HG03520 (cell line): ENCODE measurements around the gene FOXK2.
"Not testable (repeated sequence)": the region's sequence is repeated elsewhere in the genome, so short reads cannot be mapped to it uniquely, and the experiment has no call there.

ENCODE experiments used
- ATAC-seq: cut with Tn5 transposase; IDR thresholded peaks from one replicate; pipeline ENCODE4 v1.9.1; 2021; ENCODE audit warnings: mild to moderate bottlenecking, moderate library complexity; ENCODE audit not compliant: unreplicated experiment

Gene FOXK2

DNA sequence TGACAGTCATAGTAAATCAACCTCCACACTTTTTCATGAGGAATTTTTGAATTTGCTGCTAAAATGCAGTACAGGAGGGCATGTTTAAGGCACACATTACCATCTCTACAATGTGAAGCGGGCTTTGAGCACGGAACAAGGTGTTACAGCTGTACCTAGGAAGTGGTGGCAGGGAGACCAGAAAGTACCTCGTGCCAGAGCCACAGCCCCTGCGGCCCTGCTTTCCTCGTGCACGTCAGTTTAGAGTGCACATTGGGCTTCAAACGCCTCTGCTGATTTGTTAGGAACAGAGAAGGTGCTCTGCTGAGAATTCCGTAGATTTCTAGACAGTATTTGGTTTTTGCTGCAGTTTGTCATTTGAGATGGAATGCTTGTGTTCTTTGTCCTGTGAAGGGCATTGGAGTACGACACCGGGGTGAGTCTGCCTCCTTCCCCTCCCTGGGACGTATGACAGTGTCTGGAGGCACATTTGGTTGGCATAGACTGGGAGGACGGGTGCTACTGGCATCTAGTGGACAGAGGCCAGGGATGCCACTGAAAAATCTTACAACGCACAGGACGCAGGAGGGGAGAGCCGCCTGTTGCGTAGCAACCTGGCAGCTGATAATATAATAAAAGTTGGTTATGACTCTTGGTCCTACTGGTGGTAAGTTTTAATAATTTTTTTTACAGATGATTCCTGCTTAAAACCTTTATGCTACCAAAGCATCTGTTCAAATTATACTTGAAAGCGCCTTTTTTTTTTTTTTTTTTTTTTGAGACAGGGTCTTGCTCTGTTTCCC is 9.1 kb downstream of the FOXK2 start:
- ATAC-seq: no peak

DNA sequence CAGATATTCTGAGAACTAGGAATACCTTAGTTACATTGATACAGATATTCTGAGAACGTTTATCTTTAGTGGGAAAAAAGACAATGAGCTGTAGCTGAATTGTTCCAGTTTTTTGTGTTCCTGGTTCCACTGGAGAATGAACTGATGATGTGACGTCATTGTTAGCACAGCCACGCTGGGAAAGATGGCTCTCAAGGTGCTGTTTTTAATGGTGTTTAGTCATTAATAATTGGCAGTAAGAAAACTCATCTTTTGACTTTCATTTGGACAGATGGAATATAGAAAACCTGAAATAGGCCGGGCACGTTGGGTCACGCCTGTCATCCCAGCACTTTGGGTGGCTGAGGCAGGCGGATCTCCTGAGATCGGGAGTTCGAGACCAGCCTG is 10.4 kb downstream of the FOXK2 start:
- ATAC-seq: no peak

DNA sequence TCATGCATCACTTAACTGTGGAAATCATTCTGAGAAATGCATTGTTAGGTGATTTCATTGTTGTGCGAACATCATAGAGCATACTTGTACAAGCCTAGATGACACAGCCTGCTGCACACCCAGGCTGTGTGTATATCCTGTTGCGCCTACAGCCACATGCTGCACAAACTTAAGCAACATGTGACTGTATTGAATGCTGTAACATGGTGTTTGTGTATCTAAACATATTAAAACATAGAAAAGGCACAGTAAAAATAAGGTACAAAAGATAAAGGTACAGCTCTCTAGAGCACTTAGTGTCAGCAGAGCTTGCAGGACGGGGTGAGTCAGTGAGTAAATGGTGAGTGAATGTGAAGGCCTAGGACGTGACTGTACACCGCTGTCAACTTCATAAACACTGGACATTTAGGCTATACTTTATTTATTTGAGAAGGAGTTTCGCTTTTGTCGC is 11.9 kb downstream of the FOXK2 start:
- no peak for ATAC-seq

DNA sequence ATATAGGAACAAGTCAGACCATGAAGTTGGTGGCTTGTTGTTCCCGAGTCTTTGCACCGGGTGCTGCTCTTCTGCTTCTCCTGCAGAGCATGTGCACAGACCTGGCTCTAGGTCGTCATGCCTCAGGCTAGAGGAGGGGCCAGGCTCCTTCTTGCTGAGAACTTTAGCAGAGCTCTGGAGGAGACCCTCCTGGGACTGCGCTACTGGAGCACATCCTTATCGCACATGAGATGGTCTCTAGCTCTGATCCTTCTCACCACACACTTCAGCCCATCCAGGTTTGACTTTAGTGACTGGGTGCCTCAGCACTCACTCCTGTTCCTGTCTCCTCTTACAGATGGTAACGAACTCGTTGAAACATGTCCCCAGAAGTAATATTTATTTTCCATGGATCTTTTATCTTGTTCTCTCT is 14.9 kb downstream of the FOXK2 start:
- no peak for ATAC-seq

DNA sequence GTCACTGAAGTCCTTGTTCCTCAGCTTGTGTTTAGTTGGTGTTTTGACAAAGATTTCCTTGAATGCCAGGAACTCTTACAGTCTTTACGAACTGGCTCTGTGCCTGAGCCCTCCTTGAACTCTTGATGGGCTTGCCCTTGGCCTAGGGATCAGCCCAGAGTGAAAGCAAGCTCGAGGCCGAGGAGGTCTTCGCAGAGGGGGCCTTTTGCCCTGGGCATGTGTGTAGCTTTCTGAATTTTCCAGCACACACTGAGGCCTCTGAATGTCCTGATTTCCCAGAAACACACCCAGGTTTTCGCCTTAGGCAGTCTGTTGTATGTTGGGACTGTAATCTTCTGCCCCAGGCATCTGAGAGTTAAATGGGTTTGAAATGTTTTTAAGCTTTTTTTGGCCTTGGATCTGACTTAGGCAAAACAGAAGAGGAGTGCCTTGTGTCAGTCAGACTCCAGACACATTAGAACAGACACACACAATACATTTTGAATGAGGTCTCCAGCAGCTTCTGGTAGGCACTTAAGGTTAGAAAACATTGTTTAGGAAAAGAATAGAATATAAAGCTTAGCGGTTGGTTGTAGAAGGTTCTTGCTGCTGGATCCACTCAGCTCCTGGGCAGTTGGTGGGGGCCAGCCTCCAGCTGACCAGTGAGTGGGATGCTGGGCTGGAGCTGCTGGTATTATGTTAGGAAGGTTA is 17.1 kb downstream of the FOXK2 start:
- ATAC-seq: no peak

DNA sequence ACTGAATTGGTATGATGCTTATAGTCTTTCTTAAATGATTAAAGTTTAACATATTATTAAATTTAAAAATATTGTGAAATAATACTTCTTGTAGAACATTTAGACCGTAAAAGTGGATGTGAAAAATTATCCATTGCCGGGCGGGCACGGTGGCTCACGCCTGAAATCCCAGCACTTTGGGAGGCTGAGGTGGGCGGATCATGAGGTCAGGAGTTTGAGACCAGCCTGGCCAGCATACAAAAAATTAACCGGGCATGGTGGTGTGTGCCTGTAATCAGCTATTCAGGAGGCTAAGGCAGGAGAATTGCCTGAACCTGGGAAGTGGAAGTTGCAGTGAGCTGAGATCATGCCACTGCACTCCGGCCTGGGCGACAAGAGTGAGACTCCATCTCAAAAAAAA is 17.7 kb downstream of the FOXK2 start:
- not testable (repeated sequence) for ATAC-seq

DNA sequence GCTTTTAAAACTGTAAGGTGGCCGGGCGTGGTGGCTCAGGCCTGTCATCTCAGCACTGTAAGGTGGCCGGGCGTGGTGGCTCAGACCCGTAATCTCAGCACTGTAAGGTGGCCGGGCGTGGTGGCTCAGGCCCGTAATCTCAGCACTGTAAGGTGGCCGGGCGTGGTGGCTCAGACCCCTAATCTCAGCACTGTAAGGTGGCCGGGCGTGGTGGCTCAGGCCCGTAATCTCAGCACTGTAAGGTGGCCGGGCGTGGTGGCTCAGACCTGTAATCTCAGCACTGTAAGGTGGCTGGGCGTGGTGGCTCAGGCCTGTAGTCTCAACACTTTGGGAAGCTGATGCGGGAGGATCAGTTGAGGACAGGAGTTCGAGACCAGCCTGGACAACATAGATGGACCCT is 19.5 kb downstream of the FOXK2 start:
- not testable (repeated sequence) for ATAC-seq

DNA sequence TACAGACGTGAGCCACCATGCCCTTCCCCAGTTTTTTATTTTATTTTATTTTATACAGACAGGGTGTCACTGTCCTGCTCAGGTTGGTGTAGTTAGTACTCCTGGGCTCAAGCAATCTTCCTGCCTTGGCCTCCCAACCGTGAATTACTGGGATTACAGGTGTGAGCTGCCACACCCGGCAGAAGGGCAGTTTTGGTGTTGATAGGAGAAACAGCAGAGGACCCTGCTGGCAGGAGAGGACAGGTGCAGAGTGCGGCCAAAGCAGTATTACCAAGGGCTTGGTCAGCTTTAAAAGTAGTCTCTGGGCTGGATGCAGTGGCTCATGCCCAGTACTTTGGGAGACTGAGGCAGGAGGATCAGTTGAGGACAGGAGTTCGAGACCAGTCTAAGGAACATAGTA is 22.9 kb downstream of the FOXK2 start:
- ATAC-seq: no peak

DNA sequence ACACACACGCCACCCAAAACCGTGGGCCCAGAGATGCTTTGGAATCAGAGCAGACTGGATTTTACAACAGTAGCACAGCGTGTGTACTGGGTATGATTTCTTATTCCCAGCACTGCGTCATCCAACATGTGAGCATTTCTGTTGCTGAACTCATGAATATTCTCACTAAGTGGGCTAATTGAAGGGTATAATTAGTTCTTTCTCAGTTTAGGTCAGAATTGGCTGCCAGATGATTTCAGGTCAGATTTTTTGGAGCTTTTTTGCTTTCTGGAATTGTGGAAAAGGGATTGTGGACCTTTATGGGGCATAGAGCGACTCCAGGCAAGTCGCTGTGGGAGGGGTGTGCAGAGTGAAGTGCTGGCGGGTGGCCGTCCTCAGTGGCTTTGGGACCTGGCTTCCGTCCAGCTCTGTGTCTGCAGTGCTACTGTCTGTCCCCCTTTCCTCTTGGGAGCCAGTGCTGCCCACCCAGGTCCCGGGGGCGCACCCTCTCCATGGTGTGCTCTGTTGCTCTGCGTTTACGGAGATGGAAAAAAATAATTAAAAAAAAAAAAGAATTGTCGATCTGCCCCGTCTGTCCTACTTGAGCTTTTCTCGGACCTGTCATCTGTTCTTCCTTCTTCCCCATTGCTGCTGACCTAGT is 25.0 kb downstream of the FOXK2 start:
- ATAC-seq: no peak

DNA sequence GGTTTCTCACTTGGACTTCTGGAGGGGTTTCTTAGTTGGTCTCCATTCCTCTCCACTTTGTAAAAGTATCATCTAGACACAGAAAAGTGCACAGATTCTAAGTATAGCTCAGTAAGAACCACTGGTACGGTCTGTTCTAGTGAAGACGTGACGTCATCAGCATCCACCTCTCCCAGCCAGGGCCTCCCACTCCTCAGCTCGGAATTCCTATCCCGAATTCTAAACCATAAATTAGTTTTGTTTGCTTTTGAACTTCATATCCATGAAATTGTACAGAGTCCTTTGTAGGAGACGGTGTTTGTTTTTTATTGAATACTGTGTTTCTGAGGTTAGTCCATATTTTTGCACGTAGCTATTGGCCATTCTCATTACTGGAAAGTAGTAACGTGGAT is 25.5 kb downstream of the FOXK2 start:
- no peak for ATAC-seq

DNA sequence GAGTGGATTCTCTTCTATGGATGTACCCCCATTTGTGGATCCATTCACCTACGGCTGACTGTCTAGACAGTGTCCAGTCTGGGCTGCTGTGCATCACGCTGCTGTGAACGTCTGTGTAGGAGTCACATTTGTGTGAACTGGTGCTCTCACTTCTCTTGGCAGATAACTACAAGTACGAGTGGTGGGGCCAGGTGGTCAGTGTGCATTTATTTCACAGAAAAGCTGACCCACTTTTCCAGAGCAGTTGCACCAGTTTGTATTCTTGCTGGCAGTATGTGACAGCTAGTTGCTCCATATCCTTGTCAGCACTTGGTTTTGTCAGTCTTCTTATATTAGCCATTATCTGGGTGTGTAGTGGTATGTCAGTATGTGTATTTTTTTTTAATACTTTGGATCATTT is 28.4 kb downstream of the FOXK2 start:
- ATAC-seq: no peak

DNA sequence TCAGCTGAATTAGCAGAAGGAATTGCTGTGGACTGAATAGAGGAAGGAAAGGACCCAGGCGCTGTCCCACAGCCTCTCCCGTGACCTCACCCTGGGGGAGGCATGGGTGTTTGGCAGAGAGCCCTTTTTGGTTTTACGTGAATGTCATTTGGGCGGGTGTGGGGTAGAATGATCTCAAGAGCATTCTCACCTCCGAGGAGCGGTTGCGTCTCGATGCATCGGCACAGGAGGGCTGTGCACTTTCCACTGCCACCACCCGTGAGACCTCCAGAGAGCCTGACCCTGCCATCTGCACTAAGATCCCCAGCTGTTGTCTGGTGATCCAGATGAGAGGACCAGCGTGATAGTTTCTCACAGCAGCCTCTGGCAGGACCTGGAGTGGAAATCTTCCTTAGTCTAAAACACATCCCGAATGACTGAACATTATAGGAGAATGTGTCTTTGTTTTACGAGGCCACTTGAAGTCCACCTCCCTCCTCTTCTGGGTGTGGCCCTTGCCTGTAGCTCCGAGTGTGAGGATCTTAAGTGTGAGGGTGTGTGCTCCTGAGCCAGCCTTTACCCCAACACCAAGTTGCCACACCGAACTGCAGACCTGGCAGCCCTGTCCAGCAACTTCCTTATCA is 29.3 kb downstream of the FOXK2 start:
- ATAC-seq: no peak

DNA sequence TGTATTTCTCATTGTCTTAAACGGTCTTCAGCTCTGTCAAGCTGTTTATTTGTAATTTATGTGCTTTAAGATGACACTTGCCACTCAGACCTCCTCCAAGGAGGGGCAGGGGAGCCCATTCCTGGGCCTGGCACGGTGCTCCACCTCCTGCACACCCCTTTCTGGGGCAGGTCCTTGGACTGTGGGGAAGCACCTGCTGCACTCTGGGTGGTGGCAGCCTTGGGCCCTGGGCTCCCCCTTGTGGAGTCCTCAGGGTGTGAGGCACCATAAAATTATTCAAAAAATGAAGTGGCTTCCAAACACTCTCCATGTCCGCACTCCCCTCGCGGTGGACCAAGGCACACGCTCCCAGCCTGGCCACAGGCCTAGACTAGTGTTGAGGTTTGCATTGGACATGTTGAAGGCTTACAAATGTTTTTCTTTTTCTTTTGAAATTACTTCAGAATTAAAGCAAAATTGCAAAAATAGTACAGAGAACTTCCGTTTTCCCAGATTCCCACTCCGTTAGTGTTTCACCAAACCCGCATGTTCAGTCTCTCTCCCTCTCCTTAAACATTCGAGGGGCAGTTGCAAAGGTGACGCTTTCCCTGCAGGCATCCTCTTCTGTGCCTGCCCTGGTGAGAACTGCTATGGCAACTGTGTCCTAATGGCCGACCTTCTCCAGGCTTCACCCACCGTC is 32.4 kb downstream of the FOXK2 start:
- ATAC-seq: peak; percentile 74

DNA sequence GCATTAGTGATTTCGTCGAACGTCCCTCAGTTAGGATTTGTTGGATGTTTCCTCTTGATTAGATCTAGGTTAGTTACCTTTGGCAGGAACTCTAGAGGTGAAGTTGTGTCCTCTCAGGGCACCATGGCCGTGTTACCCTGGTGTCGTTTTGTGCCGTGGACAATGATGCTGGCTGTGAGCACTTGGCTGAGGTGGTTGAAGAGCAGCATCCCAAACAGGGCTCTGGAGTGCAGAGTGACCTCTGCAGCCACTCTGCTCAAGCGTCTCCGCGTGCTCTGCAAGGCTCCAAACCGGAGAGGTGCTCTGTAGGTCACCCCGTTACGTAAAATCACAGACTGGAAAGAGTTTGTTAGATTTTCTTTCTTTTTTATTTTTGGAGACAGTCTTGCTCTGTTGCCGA is 33.0 kb downstream of the FOXK2 start:
- no peak for ATAC-seq

DNA sequence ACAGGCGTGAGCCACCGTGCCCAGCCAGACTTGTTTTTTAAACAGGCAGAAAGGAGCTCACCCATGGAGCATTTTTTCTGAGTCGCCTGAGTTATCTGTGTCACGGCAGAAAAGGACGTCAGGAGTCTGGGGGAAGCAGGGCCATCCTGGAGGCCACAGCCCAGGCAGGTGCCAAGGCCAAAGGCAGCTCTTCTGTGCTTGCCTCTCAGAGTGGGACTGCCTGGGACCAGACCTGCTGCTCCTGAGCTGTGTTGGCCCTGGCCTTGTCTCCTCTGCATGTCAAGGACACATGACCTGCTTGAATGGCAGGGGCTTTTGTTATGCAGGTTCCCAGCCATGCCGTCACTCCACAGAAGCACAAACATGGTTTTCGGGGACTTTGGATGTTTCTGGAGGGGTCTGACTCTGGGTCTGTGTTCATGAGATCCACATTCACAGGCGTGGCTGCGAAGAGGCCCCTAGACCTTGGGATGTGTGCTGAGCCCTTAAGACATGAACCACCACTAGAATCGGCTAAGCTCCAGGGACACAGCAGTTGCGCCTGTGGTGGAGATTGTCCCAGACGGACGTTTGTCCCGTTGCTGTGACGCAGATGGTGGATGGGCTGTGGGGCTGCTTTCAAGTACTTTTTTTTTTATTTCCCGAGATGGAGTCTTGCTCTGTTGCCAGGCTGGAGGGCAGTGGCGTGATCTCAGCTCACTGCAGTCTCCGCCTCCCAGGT is 33.8 kb downstream of the FOXK2 start:
- ATAC-seq: no peak

DNA sequence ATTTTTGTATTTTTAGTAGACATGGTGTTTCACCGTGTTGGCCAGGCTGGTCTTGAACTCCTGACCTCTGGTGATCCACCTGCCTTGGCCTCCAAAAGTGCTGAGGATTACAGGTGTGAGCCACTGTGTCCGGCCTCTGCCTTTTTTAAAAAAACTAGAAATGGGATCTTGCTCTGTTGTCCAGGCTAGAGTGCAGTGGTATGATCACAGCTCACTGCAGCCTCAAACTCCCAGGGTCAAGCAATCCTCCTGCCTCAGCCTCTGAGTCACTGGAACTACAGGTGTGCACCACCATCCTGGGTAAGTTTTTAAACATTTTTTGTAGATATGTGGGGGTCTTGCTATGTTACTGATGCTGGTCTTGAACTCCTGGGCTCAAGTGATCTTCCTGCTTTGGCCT is 38.0 kb downstream of the FOXK2 start:
- ATAC-seq: not testable (repeated sequence)

DNA sequence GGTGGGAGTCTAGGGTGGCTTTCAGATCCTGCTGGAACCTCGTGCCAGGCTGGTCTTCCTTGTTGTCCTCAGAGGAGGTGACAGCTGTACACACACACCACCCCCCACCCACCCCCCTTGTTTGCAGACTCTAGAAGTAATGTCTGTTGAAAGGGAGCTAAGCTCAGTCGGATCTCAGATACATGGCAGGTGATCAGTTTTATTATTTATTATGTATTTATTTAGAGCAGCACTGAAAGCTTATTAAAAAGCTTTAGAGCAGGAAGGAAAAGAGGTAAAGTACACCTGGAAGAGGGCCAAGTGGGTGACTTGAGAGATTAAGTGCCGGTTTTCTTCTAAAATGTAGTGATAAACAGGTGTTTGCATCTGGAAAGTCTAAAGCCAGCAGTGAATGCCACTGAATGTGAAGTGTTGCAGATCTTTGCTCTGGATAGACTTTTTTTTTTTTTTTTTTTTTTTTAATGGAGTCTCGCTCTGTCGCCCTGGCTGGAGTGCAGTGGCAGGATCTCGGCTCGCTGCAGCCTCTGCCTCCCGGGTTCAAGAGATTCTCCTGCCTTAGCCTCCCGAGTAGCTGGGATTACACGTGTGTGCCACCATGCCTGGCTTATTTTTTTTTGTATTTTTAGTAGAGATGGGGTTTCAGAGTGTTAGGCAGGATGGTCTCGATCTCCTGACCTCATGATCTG is 40.2 kb downstream of the FOXK2 start:
- no peak for ATAC-seq

DNA sequence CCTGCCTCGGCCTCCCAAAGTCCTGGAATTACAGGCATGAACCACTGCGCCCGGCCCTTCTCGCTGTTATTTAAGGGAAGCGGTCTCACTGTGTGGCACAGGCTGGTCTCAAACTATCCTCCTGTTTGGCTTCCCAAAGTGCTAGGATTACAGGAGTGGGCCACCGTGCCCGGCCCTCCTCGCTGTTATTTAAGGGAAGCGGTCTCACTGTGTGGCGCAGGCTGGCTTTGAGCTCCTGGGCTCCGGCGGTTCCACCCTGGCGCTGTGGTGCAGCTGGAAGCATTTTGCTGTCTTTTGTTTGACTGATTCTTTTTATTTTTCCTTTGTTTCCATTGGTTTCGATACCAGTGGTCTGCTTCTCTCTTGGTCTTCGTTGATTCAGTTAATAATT is 40.7 kb downstream of the FOXK2 start:
- ATAC-seq: no peak

DNA sequence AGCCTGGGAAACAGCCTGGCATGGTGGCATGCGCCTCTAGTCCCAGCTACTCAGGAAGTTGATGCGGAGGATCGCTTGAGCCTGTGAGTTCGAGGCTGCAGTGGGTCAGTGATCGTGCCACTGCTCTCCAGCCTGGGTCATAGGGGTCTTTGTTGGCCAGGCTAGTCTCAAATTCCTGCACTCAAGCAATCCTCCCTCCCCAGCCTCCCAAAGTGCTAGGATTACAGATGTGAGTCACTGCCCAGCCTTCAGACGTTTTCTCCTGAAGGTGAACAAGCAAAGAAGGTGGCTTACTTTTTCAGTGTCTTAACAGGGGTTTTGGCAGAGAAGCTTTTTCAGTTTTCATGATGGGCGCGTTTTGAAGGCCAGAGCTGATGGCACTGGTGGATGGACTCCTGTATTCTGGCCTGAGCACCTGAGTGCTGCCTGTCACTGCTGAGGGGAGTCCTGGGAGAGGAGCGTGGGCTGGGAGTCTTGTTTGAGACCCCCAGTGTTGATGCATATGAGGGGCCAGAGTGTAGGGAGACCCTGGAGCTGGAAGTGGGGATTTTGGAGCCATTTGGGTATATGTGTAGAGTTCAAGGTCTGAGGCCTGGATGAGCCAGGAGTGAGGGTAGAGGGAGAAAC is 41.4 kb downstream of the FOXK2 start:
- ATAC-seq: no peak
